ENCODE measurements around the gene TMEM151B.
A peak's percentile ranks its signal among the peaks of the same experiment; 100 is the strongest.

TMEM151B gene

GRCh38 chr6:44253307-44254101 is 16.7 kb upstream of the TMEM151B start:
- H3K4me3 ChIP-seq (ENCODE audit: low read depth, low read length), result no peak overlapping the region
- TF ChIP-seq, protein P1, sequence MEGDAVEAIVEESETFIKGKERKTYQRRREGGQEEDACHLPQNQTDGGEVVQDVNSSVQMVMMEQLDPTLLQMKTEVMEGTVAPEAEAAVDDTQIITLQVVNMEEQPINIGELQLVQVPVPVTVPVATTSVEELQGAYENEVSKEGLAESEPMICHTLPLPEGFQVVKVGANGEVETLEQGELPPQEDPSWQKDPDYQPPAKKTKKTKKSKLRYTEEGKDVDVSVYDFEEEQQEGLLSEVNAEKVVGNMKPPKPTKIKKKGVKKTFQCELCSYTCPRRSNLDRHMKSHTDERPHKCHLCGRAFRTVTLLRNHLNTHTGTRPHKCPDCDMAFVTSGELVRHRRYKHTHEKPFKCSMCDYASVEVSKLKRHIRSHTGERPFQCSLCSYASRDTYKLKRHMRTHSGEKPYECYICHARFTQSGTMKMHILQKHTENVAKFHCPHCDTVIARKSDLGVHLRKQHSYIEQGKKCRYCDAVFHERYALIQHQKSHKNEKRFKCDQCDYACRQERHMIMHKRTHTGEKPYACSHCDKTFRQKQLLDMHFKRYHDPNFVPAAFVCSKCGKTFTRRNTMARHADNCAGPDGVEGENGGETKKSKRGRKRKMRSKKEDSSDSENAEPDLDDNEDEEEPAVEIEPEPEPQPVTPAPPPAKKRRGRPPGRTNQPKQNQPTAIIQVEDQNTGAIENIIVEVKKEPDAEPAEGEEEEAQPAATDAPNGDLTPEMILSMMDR (IDR thresholded peaks at IDR 0.05; ENCODE audit: low read depth, low read length), result peak; percentile 82
- DNase-seq, result peak; percentile 91
- peaks cover 84% of the 10 kb centered on the region for H3K36me3 ChIP-seq
- H3K9me3 ChIP-seq (ENCODE audit: severe bottlenecking), result no peaks in the 10 kb centered on the region
- H3K27me3 ChIP-seq (ENCODE audit: insufficient read depth, low read depth, severe bottlenecking), result no peaks in the 10 kb centered on the region
- no peak overlapping the region for H3K27ac ChIP-seq

DNA sequence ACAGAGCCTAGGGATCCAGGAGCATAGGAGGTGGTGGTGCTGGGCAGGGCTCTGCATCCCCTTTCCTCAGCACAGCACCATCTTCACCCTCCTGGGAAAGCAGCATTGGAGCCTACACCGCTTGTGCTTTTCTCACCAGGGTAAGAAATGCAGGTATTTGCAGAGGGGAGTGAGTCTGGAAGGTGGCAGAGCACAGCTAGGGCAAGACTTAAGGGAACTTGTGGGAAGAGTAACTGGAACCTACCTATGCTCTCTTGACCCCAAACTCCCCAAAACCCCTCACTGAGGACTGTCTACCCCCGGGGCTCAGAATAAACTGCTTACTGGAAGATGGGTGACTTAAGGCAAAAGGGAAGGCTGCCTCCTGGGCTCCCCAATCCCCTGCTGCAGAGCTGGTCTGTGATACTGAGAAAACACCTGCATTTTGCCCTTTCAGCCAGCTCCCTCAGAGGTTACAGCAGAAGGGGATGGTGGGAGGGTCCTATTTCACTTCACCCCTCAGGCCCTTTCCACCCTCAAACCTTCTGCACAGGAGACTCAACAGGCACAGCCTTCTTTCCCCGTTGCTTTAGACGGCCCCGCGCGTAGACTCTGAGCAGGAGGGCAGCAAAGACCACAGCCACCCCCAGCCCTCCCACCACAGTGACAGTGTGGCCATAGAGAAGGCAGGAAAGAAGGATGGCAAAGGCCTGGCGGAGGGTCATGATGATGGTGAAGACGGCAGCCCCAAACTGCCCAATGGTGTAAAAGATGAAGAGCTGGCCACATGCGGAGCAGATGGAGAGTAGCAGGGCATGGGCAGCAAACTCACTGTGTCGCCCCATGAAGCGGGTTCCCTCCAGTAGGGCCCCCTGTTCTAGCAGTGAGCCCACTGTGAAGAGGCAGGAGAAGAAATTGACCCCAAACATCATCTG is 15.8 kb upstream of the TMEM151B start:
- H3K36me3 ChIP-seq, result peaks cover 78% of the 10 kb centered on the region
- H3K4me3 ChIP-seq (ENCODE audit: low read depth, low read length), result no peak overlapping the region
- H3K27me3 ChIP-seq (ENCODE audit: insufficient read depth, low read depth, severe bottlenecking), result no peaks in the 10 kb centered on the region
- H3K9me3 ChIP-seq (ENCODE audit: severe bottlenecking), result no peaks in the 10 kb centered on the region
- TF ChIP-seq, protein P1 (IDR thresholded peaks at IDR 0.05; ENCODE audit: low read depth, low read length), result no peak
- no peak overlapping the region for H3K27ac ChIP-seq
- peak; percentile 35 for DNase-seq

DNA sequence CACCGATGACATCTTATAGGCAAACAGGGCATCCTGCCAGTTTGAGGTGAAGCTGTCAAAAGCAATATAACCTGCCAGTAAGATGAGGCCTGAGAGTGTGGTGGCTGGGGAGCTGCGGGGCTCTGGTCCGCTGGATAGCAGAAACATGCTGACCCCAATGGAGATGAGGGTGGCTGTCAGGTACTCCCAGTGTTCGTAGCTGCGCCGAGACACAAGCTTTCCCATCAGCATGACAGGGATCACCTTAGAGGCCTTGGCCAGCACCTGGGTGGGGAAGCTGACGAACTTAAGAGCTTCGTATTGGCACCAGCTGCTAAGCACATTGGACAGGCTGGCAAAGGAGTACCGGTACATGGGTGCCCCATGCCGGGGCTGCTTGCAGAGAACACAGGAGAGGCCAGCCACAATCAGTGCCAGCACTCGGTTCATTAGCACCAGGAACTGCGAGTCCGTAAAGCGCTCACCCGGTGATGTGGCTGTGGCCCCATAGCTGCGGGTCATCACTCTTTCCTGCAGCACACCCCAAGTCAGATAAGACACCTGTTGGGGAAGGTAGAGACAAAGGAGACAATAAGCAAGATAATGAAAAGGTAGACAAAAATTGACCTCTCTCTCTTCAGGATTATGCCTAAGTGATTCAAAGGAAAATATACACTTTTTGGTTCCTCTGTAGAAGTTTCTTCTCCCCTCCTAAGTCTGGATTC is 15.0 kb upstream of the TMEM151B start:
- H3K36me3 ChIP-seq, result peaks cover 77% of the 10 kb centered on the region
- no peak overlapping the region for H3K4me3 ChIP-seq (ENCODE audit: low read depth, low read length)

GRCh38 chr6:44255871-44256774 is 14.1 kb upstream of the TMEM151B start:
- H3K27me3 ChIP-seq (ENCODE audit: insufficient read depth, low read depth, severe bottlenecking), result no peaks in the 10 kb centered on the region
- H3K9me3 ChIP-seq (ENCODE audit: severe bottlenecking), result no peaks in the 10 kb centered on the region
- peaks cover 72% of the 10 kb centered on the region for H3K36me3 ChIP-seq
- DNase-seq, result peak; percentile 21
- H3K27ac ChIP-seq, result peak overlapping the region; percentile 87
- TF ChIP-seq, protein P1 (IDR thresholded peaks at IDR 0.05; ENCODE audit: low read depth, low read length), result no peak
- H3K4me3 ChIP-seq (ENCODE audit: low read depth, low read length), result peak overlapping the region; percentile 74

More for the DNA sequence above, 15.0 kb upstream of the TMEM151B start:
- peak overlapping the region; percentile 87; the same call in 1 of the 2 replicates for H3K27ac ChIP-seq
- no peaks in the 10 kb centered on the region for H3K9me3 ChIP-seq (ENCODE audit: severe bottlenecking)
- TF ChIP-seq, protein P1 (IDR thresholded peaks at IDR 0.05; ENCODE audit: low read depth, low read length), result no peak
- H3K27me3 ChIP-seq (ENCODE audit: insufficient read depth, low read depth, severe bottlenecking), result no peaks in the 10 kb centered on the region
- DNase-seq, result peak; percentile 36

DNA sequence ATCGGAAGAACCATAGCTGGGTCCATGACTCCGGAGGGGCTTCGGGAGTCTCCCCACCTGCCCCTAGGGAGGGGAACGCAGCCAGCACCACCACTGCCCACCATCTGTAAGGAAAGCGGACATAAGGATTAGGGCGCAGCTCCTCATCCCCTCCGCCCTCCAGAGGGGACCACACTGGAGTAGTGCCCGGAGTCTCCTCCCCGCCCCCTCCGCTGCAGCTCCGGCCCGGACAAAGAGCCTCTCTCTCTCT is 13.6 kb upstream of the TMEM151B start:
- Histone ChIP-seq H3K4me3 (ENCODE audit: low read depth, low read length) (peak overlapping the region; percentile 74), H3K27ac (peak overlapping the region; percentile 87), H3K27me3 (ENCODE audit: insufficient read depth, low read depth, severe bottlenecking) (no peaks in the 10 kb centered on the region), H3K9me3 (ENCODE audit: severe bottlenecking) (no peaks in the 10 kb centered on the region), H3K36me3 (peaks cover 71% of the 10 kb centered on the region)
- DNase-seq, result no peak
- TF ChIP-seq, protein P1 (IDR thresholded peaks at IDR 0.05; ENCODE audit: low read depth, low read length), result no peak
